ENCODE measurements around the gene AHCYL2. TPM values are rescaled to one million over a fixed set of nuclear protein-coding genes. Genes with fewer than 3 reads are reported as not detected.

The AHCYL2 gene
- total and polyA plus RNA-seq, 2 experiments from 2014 or later: 7.8 to 29.4 TPM

DNA sequence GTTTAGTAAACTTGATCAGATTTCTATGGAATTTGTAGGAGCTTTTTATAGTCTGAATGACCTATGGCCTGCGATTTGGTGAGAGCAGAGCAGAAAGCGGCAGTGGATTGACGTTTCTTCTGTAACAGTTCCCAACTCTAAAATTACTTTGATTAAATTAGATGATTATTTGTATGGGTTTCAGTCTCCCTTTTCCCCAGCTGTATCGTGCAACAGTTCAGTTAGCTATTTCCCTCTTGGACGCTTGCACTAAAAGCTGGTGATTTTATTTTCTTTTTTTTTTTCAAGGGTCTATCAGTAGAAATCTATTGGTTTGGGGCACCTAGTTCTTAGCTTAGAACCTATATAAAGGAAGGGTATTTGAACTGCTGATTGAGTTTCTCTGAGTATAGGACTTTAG is 6.8 kb downstream of the AHCYL2 start:
- DNase-seq (ENCODE audit: low spot score): no peak
- Mint-ChIP-seq H3K27me3 (ENCODE audit: insufficient read depth, low read depth, poor library complexity) (peaks cover 4% of the 10 kb centered on the region), H3K9me3 (no peaks in the 10 kb centered on the region), H3K27ac (no peak overlapping the region), H3K4me3 (no peak overlapping the region), H3K4me1 (peaks cover 10% of the 10 kb centered on the region; the same call in 2 of the 3 replicates), H3K36me3 (ENCODE audit: low read depth) (no peaks in the 10 kb centered on the region)
- Histone ChIP-seq H3K36me3 (ENCODE audit: insufficient read depth) (no peaks in the 10 kb centered on the region), H3K27me3 (ENCODE audit: insufficient read depth) (no peaks in the 10 kb centered on the region), H3K9me2 (ENCODE audit: insufficient read depth) (no peaks in the 10 kb centered on the region), H3K4me3 (no peak overlapping the region), H3K4me1 (ENCODE audit: insufficient read depth) (peaks cover 13% of the 10 kb centered on the region), H3K79me2 (replicated peaks; ENCODE audit: insufficient read depth) (peaks cover 91% of the 10 kb centered on the region), H3K27ac (ENCODE audit: low read depth) (no peak overlapping the region), H3F3A (replicated peaks; ENCODE audit: low read depth) (no peaks in the 10 kb centered on the region; the same call in 1 of the 2 replicates), H4K20me1 (replicated peaks; ENCODE audit: insufficient read depth) (peaks cover 5% of the 10 kb centered on the region; the same call in 1 of the 2 replicates), H3K4me2 (no peak overlapping the region), H2AFZ (no peak overlapping the region)
- TF ChIP-seq CREB1 (CRISPR knock-in tag; IDR thresholded peaks at IDR 0.05; ENCODE audit: low read depth) (no peak), JUNB (IDR thresholded peaks at IDR 0.05; ENCODE audit: unreplicated experiment) (no peak), CTCF (conservative IDR thresholded peaks at IDR 0.05; ENCODE audit: low read depth in 2 of 2) (no peak), NANOG (IDR thresholded peaks at IDR 0.05; ENCODE audit: borderline replicate concordance) (no peak), ZNF462 (CRISPR knock-in tag; IDR thresholded peaks at IDR 0.05) (no peak), EZH2phosphoT487 (IDR thresholded peaks at IDR 0.05; ENCODE audit: unreplicated experiment) (no peak), ZNF331 (CRISPR knock-in tag; IDR thresholded peaks at IDR 0.05; ENCODE audit: low read depth) (no peak), ZNF114 (CRISPR knock-in tag; IDR thresholded peaks at IDR 0.05) (no peak), POLR2AphosphoS5 (IDR thresholded peaks at IDR 0.05; ENCODE audit: low read depth) (no peak), EZH2 (IDR thresholded peaks at IDR 0.05; ENCODE audit: low read depth, unreplicated experiment) (no peak), STAT1 (IDR thresholded peaks at IDR 0.05; ENCODE audit: unreplicated experiment) (no peak)
- TF ChIP-seq, protein P1, sequence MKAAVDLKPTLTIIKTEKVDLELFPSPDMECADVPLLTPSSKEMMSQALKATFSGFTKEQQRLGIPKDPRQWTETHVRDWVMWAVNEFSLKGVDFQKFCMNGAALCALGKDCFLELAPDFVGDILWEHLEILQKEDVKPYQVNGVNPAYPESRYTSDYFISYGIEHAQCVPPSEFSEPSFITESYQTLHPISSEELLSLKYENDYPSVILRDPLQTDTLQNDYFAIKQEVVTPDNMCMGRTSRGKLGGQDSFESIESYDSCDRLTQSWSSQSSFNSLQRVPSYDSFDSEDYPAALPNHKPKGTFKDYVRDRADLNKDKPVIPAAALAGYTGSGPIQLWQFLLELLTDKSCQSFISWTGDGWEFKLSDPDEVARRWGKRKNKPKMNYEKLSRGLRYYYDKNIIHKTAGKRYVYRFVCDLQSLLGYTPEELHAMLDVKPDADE (IDR thresholded peaks at IDR 0.05): no peak
- TF ChIP-seq, protein P2, sequence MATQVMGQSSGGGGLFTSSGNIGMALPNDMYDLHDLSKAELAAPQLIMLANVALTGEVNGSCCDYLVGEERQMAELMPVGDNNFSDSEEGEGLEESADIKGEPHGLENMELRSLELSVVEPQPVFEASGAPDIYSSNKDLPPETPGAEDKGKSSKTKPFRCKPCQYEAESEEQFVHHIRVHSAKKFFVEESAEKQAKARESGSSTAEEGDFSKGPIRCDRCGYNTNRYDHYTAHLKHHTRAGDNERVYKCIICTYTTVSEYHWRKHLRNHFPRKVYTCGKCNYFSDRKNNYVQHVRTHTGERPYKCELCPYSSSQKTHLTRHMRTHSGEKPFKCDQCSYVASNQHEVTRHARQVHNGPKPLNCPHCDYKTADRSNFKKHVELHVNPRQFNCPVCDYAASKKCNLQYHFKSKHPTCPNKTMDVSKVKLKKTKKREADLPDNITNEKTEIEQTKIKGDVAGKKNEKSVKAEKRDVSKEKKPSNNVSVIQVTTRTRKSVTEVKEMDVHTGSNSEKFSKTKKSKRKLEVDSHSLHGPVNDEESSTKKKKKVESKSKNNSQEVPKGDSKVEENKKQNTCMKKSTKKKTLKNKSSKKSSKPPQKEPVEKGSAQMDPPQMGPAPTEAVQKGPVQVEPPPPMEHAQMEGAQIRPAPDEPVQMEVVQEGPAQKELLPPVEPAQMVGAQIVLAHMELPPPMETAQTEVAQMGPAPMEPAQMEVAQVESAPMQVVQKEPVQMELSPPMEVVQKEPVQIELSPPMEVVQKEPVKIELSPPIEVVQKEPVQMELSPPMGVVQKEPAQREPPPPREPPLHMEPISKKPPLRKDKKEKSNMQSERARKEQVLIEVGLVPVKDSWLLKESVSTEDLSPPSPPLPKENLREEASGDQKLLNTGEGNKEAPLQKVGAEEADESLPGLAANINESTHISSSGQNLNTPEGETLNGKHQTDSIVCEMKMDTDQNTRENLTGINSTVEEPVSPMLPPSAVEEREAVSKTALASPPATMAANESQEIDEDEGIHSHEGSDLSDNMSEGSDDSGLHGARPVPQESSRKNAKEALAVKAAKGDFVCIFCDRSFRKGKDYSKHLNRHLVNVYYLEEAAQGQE (IDR thresholded peaks at IDR 0.05; ENCODE audit: unreplicated experiment): no peak
- ATAC-seq: no peak

All from GM23338 (cell line).